GM18907 (cell line): ENCODE results near the gene TDRD3.

Experiments
- ATAC-seq: cut with Tn5 transposase; IDR thresholded peaks from one replicate; pipeline ENCODE4 v1.9.1; 2021; ENCODE audit warnings: mild to moderate bottlenecking, moderate library complexity; ENCODE audit not compliant: unreplicated experiment

The TDRD3 gene

DNA sequence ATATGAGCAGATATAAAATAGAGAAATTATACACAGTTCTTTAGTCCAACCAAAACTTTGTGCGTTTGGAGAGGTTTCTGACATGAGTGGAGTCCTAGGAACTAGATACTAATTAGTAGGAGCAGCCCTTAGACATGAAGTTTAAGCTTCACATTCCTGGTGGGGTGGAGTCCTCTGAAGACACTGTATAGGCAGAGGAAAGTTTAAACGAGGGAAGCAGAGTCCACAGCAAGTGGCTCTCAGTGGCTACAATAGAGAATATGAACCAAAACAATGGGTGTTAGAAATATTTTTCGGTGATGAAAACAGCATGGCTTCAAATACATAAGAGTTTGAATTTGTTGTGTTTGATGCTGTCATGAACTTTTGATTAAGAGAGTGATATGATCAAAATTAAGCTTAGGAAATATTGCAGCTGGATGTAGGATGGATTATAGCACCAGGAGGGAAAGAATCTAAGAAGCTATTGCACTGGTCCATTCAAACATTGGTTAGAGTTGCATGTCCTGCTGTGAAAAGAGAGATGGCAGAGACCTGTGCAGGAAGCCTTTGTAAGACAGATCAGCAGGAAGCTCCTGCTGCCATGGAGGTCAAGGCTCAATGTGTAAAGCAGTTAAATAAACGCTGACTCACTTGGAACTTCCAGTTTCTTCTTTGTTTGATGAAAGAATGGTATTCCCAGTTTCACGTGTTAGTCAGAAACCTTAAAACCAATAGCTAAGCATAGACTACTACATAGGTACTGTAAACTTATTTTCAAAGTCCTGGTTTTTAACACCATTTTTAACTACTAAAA lies 175.2 kb downstream of the TDRD3 start:
- ATAC-seq: no peak

DNA sequence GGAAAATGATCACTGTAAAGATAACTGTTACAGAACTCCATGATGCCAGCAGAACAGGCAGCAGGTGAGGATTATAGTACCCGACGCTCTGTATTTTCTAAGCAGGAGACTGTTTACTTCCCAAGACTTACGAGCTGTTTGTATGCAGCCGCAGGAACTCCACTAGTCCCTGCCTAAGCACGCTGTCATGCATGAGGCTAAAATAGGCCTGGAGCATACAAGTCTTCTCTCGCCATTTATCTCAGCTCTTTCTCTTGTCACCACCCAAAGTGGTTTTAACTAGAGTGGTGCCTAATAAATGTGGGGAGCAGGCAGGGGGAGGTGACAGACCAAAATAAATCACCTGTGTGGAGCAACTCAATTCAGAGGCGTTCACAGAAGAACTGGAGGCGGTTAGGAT lies 175.8 kb downstream of the TDRD3 start:
- ATAC-seq: no peak

GRCh38 chr13:60574735-60575134 lies 177.7 kb downstream of the TDRD3 start:
- ATAC-seq: no peak

DNA sequence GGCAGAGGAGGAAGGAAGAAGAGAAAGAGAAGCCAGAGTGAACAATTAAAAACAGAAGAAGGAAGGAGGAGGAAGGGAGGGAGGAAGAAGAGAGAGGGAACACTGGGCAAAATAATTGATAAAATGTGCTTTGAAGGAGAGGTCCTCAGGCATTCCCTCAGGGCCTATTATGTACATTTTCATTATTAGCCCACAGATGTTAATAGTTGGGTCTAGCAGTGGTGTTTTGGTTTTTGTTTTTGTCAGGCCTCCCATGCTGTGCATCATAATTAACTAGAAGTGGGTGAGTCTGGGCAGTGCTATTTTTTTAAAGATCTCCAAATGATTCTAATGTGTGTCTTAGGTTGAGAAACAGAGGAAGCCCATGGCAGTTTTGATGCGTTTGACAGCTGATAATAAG lies 178.1 kb downstream of the TDRD3 start:
- no peak for ATAC-seq

GRCh38 chr13:60577761-60578160 lies 180.7 kb downstream of the TDRD3 start:
- no peak for ATAC-seq

GRCh38 chr13:60583196-60583888 lies 186.3 kb downstream of the TDRD3 start:
- ATAC-seq: no peak

DNA sequence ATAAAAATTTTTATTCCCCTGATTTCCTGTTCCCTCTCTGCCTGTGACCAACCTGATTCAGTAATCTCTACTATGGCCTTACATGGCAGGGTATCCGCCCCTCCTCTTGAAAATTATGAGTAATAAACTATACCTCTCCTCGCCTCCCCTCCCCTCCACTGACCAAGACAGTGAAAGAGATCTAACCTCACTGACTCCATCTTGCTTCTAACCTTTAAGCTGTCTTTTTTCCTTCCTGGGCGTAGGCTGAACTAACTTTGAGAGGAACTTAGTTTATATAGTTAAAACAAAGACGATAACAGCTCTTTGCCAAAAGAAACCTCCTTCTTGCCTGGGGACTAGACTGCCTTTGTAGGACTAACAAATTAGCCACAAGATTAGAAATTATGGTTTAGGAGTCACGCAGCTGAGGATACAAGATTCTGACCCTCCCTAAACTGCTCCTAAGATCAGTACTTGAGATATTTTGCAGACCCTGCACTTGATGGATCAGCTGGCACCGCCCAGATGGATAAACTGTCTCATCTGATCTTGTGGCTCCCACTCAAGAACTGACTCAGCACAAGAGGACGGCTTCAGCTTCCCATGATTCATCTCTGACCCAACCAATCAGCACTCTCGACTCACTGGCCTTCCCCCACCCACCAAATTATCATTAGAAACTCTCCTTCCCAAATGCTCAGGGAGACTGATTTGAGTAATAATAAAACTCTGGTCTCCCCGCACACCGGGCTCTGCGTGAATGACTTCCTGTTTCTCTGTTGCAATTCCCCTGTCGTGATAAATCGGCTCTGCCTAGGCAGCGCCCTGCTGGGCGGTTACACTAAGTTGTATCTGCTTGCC lies 187.1 kb downstream of the TDRD3 start:
- no peak for ATAC-seq

GRCh38 chr13:60584976-60585375 lies 188.0 kb downstream of the TDRD3 start:
- no peak for ATAC-seq

DNA sequence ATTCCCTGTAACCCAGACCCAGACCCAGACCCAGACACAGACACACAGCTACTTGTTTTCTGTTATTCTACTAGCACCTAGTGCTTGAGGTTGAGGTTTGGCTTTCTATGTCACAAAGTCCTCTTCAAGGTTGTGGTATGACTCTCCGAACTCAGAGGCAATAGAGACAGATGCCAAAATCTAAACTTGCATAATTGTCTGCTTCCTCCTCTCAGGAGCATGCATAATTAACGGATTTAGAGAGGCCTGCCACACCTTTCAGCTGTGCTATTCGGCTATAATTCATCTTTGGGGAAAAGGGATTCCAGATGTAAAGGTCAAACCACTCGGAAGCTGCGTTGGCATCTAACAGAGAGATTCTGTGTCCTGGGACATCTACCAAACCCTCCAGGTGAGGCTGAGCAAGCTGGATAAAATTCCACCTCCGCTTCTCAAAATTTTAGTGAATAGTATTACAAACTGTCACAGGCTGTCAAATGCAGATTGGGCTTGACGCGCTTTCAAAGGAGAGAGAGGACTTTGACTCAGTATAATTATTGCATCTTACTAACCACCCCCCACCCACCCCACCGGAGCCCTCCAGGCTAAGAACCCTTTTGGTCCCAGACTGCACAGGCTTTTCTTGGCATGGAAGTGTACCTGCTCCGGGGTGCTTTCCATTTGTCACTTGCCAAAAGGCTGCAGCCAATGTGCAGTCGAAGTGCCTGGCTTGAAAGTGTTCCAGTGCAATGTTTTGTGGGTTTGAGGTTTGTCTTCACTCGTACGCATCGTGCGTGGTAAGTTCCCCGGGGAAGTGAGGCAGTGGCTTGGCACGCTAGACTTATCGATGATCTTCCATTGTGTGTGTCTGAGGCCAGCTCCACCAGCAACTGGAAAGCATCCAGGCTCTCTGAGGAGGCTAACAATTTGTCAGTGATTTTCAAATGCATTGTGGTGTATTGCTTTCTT lies 194.1 kb downstream of the TDRD3 start:
- ATAC-seq: peak; percentile 89

GRCh38 chr13:60603049-60603448 lies 206.0 kb downstream of the TDRD3 start:
- ATAC-seq: no peak

- ATAC-seq: no peak
These were observed 207.0 kb downstream of the TDRD3 start for GRCh38 chr13:60604058-60604457.

DNA sequence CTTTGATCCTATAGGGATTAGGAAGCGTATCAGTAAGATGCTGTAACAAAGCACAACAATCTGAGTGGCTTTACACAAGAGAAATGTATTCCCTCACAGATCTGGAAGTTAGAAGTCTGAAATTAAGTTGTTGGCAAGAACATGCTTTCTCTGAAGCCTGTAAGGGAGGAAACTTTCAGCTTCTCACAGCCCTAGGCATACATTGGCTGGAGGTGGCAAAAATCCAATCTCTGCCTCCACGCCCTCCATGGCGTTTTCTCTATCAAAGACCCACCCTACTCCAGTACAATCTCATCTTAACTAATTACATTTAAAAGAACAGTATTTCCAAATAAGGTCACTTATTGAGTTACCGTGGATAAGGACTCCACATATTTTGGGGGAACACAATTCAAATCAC lies 211.9 kb downstream of the TDRD3 start:
- ATAC-seq: no peak

DNA sequence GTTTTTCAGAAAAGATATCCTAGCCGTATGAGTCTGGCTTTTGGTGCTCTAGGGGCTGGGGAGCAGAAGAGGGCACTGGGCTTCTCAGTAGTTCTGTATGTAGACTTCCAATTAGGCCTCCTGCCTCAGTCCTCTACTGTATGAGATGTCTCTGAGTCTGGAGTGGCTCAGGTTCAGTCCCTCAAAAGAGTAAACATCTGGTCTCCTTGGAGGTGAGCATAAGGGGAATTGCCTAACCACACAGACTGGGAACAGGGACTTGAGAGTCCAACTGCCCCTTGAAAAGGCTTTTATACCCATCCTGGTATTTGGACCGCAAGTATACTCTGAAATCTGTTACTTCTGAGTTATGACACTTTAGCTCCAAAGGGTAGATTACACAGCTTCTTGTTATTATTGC lies 214.5 kb downstream of the TDRD3 start:
- no peak for ATAC-seq

DNA sequence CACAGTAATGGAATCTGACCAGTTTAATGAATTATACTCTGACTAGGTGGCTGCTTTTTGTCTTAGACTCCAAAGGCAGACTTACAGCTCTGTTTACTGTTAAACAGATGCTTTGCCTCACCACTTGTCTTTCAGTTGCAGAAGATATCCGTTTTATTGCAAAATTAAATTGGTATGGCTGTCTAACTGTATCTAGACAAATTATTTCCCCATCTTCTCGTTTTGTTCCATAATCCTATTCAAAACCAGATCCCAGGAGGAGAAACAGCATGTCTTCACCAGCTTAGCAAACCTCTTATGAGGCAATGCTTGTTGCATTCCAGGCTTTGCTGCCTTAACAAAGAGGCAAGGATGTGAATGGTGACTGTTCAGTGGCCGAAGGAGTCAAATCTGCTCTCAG lies 215.6 kb downstream of the TDRD3 start:
- no peak for ATAC-seq

- no peak for ATAC-seq
These were observed 216.1 kb downstream of the TDRD3 start for GRCh38 chr13:60613080-60613479.

GRCh38 chr13:60617991-60618733 lies 221.1 kb downstream of the TDRD3 start:
- ATAC-seq: no peak

DNA sequence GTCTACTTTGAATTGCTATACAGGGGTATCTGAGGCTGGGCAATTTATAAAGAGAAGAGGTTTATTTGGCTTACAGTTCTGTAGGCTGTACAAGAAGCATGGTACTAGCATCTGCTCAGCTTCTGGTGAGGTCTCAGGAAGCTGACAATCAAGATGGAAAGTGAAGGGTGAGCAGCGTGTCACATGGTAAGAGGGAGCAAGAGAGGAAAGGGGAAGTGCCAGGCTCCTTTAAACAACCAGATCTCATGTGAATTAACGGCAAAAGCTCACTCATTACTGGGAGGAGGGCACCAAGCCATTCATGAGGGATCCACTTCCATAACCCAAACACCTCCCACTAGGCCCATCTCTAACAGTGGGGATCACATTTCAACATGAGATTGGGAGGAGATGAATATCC lies 222.4 kb downstream of the TDRD3 start:
- no peak for ATAC-seq

GRCh38 chr13:60620611-60621395 lies 223.8 kb downstream of the TDRD3 start:
- ATAC-seq: no peak

DNA sequence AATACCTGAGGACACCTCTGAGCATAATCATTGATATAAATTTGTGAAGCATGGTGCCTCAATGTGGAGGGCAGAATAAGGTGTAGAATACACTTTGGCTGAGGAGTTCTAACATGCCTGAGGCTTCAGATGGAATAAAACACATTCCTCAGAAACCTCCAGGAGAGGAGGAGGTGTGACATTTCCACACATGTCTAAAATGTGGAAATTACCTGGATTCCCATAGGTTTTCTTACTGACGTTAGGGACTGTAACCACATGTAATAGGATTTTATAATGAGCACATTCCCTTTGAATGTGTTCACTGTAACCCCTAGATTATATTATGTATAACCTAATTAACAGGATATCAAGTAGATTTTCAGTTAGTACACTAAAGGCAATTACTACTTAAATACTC lies 226.1 kb downstream of the TDRD3 start:
- ATAC-seq: no peak
